H1 (cell line): ENCODE measurements around the gene SLC26A4. TPM values are rescaled to one million over a fixed set of nuclear protein-coding genes. Genes with fewer than 3 reads are reported as not detected.

Experiments used
- CTCF ChIA-PET: fragments of 300-600 bp; sonication (Branson Sonifier 250); formaldehyde crosslinking; loops from one replicate; lab custom pipeline; 2021; ENCODE audit not compliant: partially characterized antibody; lab: Charles Lee
- POLR2A ChIA-PET: fragments of 300-600 bp; sonication (Branson Sonifier 250); formaldehyde crosslinking; loops from one replicate; lab custom pipeline; 2021; ENCODE audit warnings: inconsistent platforms; ENCODE audit not compliant: partially characterized antibody; lab: Charles Lee
- DNase-seq, 2 experiments: peaks; one replicate each; pipeline versions ENCODE4 v3.0.0 to v3.0.0-alpha.2; 2010 to 2022; ENCODE audit warnings: low spot score in 2 of 2, low read depth in 1 of 2, mixed read lengths in 1 of 2
- FAIRE-seq: peaks from 2 replicates; lab custom pipeline; 2011; peaks lifted over from hg19 to GRCh38; lab: Jason Lieb, UNC
- H2AFZ ChIP-seq: 2 replicates; pipeline ENCODE4 v1.8.1; 2012; ENCODE audit warnings: low read length, inconsistent platforms
- H2AK5ac ChIP-seq: 2 replicates; pipeline ENCODE4 v1.6.1; 2013; ENCODE audit warnings: low read depth, low read length
- H2BK120ac ChIP-seq: replicated peaks from 2 replicates; pipeline ENCODE3; 2013; ENCODE audit warnings: low read depth, low read length, inconsistent platforms
- H2BK12ac ChIP-seq: 2 replicates; pipeline ENCODE4 v1.6.1; 2013; ENCODE audit warnings: low read depth, low read length
- H2BK15ac ChIP-seq: 2 replicates; pipeline ENCODE4 v1.6.1; 2013; ENCODE audit warnings: low read length
- H2BK20ac ChIP-seq: 2 replicates; pipeline ENCODE4 v1.6.1; 2013; ENCODE audit warnings: low read length
- H2BK5ac ChIP-seq: 2 replicates; pipeline ENCODE4 v1.6.1; 2013; ENCODE audit warnings: low read depth, low read length
- H3K14ac ChIP-seq: 2 replicates; pipeline ENCODE4 v1.6.1; 2013; ENCODE audit warnings: inconsistent platforms; ENCODE audit not compliant: insufficient read length
- H3K18ac ChIP-seq: 2 replicates; pipeline ENCODE4 v1.6.1; 2013; ENCODE audit warnings: low read length; ENCODE audit errors: extremely low read depth
- H3K23ac ChIP-seq: 2 replicates; pipeline ENCODE4 v1.6.1; 2013; ENCODE audit warnings: inconsistent platforms; ENCODE audit not compliant: insufficient read length
- H3K23me2 ChIP-seq: 2 replicates; pipeline ENCODE4 v1.6.1; 2013; ENCODE audit warnings: low read depth, low read length
- H3K27ac ChIP-seq: 2 replicates; pipeline ENCODE4 v1.6.1; 2011; ENCODE audit warnings: low read depth, low read length, inconsistent platforms
- H3K27me3 ChIP-seq, 4 experiments: replicated peaks in 1 of 4; 1 replicate in 1 of 4; 2 replicates in 3 of 4; pipeline versions ENCODE4 v1.6.1 to v1.8.1; 2011 to 2013; ENCODE audit warnings: low read length in 3 of 4, mild to moderate bottlenecking in 3 of 4, inconsistent platforms in 2 of 4, mixed read lengths in 2 of 4, moderate library complexity in 1 of 4; ENCODE audit not compliant: control insufficient read depth in 3 of 4, insufficient read depth in 3 of 4; ENCODE audit errors: extremely low read depth in 1 of 4
- H3K36me3 ChIP-seq, 4 experiments: 2 replicates each; pipeline versions ENCODE4 v1.6.1 to v1.8.1; 2011 to 2013; ENCODE audit warnings: mild to moderate bottlenecking in 4 of 4, low read length in 3 of 4, moderate library complexity in 2 of 4, control low read depth in 1 of 4, inconsistent platforms in 1 of 4; ENCODE audit not compliant: insufficient read depth in 4 of 4, control insufficient read depth in 2 of 4
- H3K4ac ChIP-seq: replicated peaks from 2 replicates; pipeline ENCODE3; 2013; ENCODE audit warnings: low read length, low read depth, mixed read lengths, inconsistent platforms; ENCODE audit not compliant: insufficient read length
- H3K4me1 ChIP-seq, 4 experiments: replicated peaks in 1 of 4; 1 replicate in 1 of 4; 2 replicates in 3 of 4; pipeline versions ENCODE4 v1.6.1 to v1.8.1; 2011 to 2013; ENCODE audit warnings: low read length in 3 of 4, inconsistent platforms in 2 of 4, mixed read lengths in 1 of 4; ENCODE audit not compliant: insufficient read depth in 4 of 4, control insufficient read depth in 3 of 4
- H3K4me2 ChIP-seq, 2 experiments: 2 replicates each; pipeline versions ENCODE4 v1.6.1 to v1.8.1; 2011 to 2013; ENCODE audit warnings: low read depth in 2 of 2, low read length in 2 of 2, control low read depth in 1 of 2, inconsistent platforms in 1 of 2, mild to moderate bottlenecking in 1 of 2; ENCODE audit not compliant: insufficient read depth in 1 of 2
- H3K4me3 ChIP-seq, 4 experiments: fragments of 200-600, 300-600 bp in 1 of 4; sonication (generic), shearing (Covaris generic), sonication (Bioruptor Twin) in 1 of 4; 2 replicates each; pipeline versions ENCODE4 v1.5.1 to v1.8.1; 2011 to 2016; ENCODE audit warnings: low read length in 4 of 4, low read depth in 3 of 4, control low read depth in 2 of 4, inconsistent platforms in 2 of 4, mild to moderate bottlenecking in 2 of 4, mixed read lengths in 1 of 4, moderate library complexity in 1 of 4; ENCODE audit not compliant: insufficient read depth in 2 of 4; ENCODE audit errors: extremely low read depth in 1 of 4
- H3K56ac ChIP-seq: replicated peaks from 2 replicates; pipeline ENCODE3; 2013; ENCODE audit warnings: low read depth, mild to moderate bottlenecking, mixed read lengths, low read length, inconsistent platforms; ENCODE audit not compliant: insufficient read length
- H3K79me1 ChIP-seq: 2 replicates; pipeline ENCODE4 v1.6.1; 2013; ENCODE audit warnings: low read depth, low read length, control low read depth
- H3K79me2 ChIP-seq, 2 experiments: 2 replicates each; pipeline versions ENCODE4 v1.6.1 to v1.8.1; 2012 to 2013; ENCODE audit warnings: low read length in 2 of 2, mild to moderate bottlenecking in 2 of 2, inconsistent platforms in 1 of 2; ENCODE audit not compliant: insufficient read depth in 2 of 2, control insufficient read depth in 1 of 2
- H3K9ac ChIP-seq, 4 experiments: replicated peaks in 1 of 4; 1 replicate in 1 of 4; 2 replicates in 3 of 4; pipeline versions ENCODE4 v1.6.1 to v1.8.1; 2011 to 2013; ENCODE audit warnings: low read depth in 3 of 4, low read length in 3 of 4, control low read depth in 2 of 4, mild to moderate bottlenecking in 2 of 4, moderate library complexity in 2 of 4, inconsistent platforms in 1 of 4; ENCODE audit errors: extremely low read depth in 1 of 4
- H3K9me3 ChIP-seq, 2 experiments: 2 replicates each; pipeline versions ENCODE4 v1.6.1 to v1.8.1; 2012 to 2013; ENCODE audit warnings: mild to moderate bottlenecking in 2 of 2, moderate library complexity in 2 of 2, control low read depth in 1 of 2, inconsistent platforms in 1 of 2, low read depth in 1 of 2, low read length in 1 of 2, mixed read lengths in 1 of 2; ENCODE audit not compliant: insufficient read depth in 2 of 2
- H4K20me1 ChIP-seq, 2 experiments: replicated peaks in 1 of 2; 2 replicates each; pipeline versions ENCODE3 to v1.8.1; 2011 to 2013; ENCODE audit warnings: inconsistent platforms in 2 of 2, low read length in 2 of 2, mild to moderate bottlenecking in 1 of 2; ENCODE audit not compliant: insufficient read depth in 2 of 2, control insufficient read depth in 1 of 2
- H4K5ac ChIP-seq: 2 replicates; pipeline ENCODE4 v1.6.1; 2013; ENCODE audit warnings: low read length, low read depth, mixed read lengths, inconsistent platforms; ENCODE audit not compliant: insufficient read length
- H4K8ac ChIP-seq: 2 replicates; pipeline ENCODE4 v1.8.0; 2013; ENCODE audit warnings: mild to moderate bottlenecking, moderate library complexity, low read length, inconsistent platforms; ENCODE audit not compliant: insufficient read depth; ENCODE audit errors: extremely low read depth
- H4K91ac ChIP-seq: replicated peaks from 2 replicates; pipeline ENCODE3; 2013; ENCODE audit warnings: low read length, mixed read lengths, inconsistent platforms; ENCODE audit not compliant: insufficient read length
- CHD1 ChIP-seq: IDR thresholded peaks from 2 replicates; pipeline ENCODE4 v1.6.1; 2012; ENCODE audit warnings: low read depth, low read length, improper control_type of control experiment
- GABPA ChIP-seq: IDR thresholded peaks from 2 replicates; pipeline ENCODE4 v1.6.1; 2011; ENCODE audit warnings: mild to moderate bottlenecking, low read length, moderate library complexity, borderline replicate concordance; ENCODE audit not compliant: insufficient read depth
- KDM1A ChIP-seq: fragments of 200-600, 300-600 bp; sonication (generic); IDR thresholded peaks from 2 replicates; pipeline ENCODE4 v1.7.1; 2016; ENCODE audit warnings: mild to moderate bottlenecking, low read length, borderline replicate concordance
- RBBP5 ChIP-seq: IDR thresholded peaks from 2 replicates; pipeline ENCODE4 v1.7.1; 2012; ENCODE audit warnings: low read depth, mild to moderate bottlenecking, inconsistent platforms, low read length, moderate library complexity, borderline replicate concordance
- RXRA ChIP-seq: IDR thresholded peaks from 2 replicates; pipeline ENCODE4 v1.6.1; 2011; ENCODE audit warnings: low read depth, mild to moderate bottlenecking, low read length, moderate library complexity; ENCODE audit not compliant: insufficient read depth
- SIN3A ChIP-seq, 2 experiments: IDR thresholded peaks in 1 of 2; conservative IDR thresholded peaks in 1 of 2; 2 replicates each; pipeline ENCODE4 v1.6.1; 2011 to 2012; ENCODE audit warnings: low read length in 2 of 2, improper control_type of control experiment in 1 of 2, low read depth in 1 of 2, mild to moderate bottlenecking in 1 of 2
- WGBS, 2 experiments: shearing (Covaris generic) in 1 of 2; methylation state at CpG; one replicate each; pipeline versions ENCODE4 v1.1.6 to v1.1.7; 2013 to 2015; ENCODE audit warnings: low lambda C conversion rate in 2 of 2, mixed read lengths in 2 of 2, inconsistent platforms in 1 of 2, low coverage in 1 of 2, missing lambda C conversion rate in 1 of 2; ENCODE audit not compliant: insufficient replicate concordance in 2 of 2, insufficient coverage in 1 of 2, insufficient read length in 1 of 2; ENCODE audit errors: extremely low coverage in 1 of 2, missing lambda C conversion rate in 1 of 2; 5-methylcytosine and 5-hydroxymethylcytosine counted together
- polyA plus RNA-seq, 7 experiments: library from polyadenylated mRNA; depleted of rRNA in 3 of 7; stranded (reverse) in 5 of 7; unstranded in 2 of 7; fragments of >200 nt in 5 of 7; fragments of 200-250 nt in 2 of 7; gene quantifications; 1 replicate in 5 of 7; 2 replicates in 1 of 7; 4 replicates in 1 of 7; pipeline versions ENCODE4 v1.2.1 to v1.2.3, GENCODE V29; 2011 to 2013; ENCODE audit warnings: missing spikeins in 2 of 7, mixed read lengths in 2 of 7
- total RNA-seq: library from RNA; stranded (reverse); fragmentation: NEBNext Ultra II Directional; extraction: Animal tissue kit (Norgen Biotek cat#: 25700); gene quantifications from 2 replicates; pipeline ENCODE4 v1.2.1, GENCODE V29; 2021

SLC26A4 gene
- total and polyA plus RNA-seq, 2 of the 8 experiments (the other 6 are each of a cell fraction or from before 2014, with no cell fraction given), result 0.11 to 0.35 TPM

DNA sequence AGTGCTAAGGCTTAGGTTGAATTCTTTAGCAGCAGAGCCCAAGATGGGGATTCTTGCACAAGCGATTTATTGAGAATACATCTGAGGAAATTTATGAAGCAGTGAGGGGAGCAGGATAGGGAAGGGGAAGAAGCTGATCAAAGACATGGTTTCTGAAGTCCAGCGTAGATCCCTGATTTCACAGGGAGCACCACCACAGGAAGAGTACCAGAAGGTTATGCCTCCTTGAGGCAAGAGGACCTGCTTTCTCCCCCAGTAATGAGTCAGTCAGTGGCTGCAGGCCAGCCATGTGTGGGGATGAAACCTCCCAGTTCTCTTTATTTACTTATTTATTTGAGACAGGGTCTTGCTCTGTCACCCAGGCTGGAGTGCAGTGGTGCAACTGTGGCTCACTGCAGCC, 48.3 kb downstream of the SLC26A4 start:
- Histone ChIP-seq H3K27me3 (no peaks in the 10 kb centered on the region), H2BK5ac (no peak overlapping the region), H2BK15ac (no peak overlapping the region), H3K79me2 (no peaks in the 10 kb centered on the region), H2BK120ac (no peak overlapping the region), H3K27ac (no peak overlapping the region), H3K9ac (no peak overlapping the region), H3K9me3 (no peaks in the 10 kb centered on the region), H3K18ac (no peak overlapping the region), H4K5ac (no peak overlapping the region), H3K4me2 (no peak overlapping the region), H3K4me1 (no peaks in the 10 kb centered on the region), H4K8ac (no peak overlapping the region), H3K23ac (no peak overlapping the region), H2AK5ac (no peak overlapping the region), H3K14ac (no peak overlapping the region), H3K36me3 (no peaks in the 10 kb centered on the region), H3K23me2 (no peaks in the 10 kb centered on the region), H4K20me1 (no peaks in the 10 kb centered on the region), H3K79me1 (no peaks in the 10 kb centered on the region), H2BK20ac (no peak overlapping the region), H3K56ac (no peak overlapping the region), H2AFZ (no peak overlapping the region), H4K91ac (no peak overlapping the region), H3K4me3 (no peak overlapping the region), H3K4ac (no peak overlapping the region), H2BK12ac (no peak overlapping the region)
- DNase-seq (no peak), FAIRE-seq (no peak)
- ChIA-PET CTCF (interaction anchor here (0.6 to 0.7 kb wide), 2 partner anchors 11 to 472 kb away, joined by 3 to 5 read pairs; no protein-coding TSS in a partner anchor), POLR2A (no interaction called here)
- WGBS, 2 experiments, result 94% methylated on average over 2 of the region's 2 CpGs; no CpG with 5 or more reads in 1 of the 2 experiments
- no peak for TF ChIP-seq GABPA
- TF ChIP-seq RXRA, result no peak
- TF ChIP-seq SIN3A (conservative IDR thresholded peaks at IDR 0.05 in 1 of 2, IDR thresholded peaks at IDR 0.05 in 1 of 2; ENCODE audit: low read depth in 1 of 2, low read length in 2 of 2), result no peak
- no peak for TF ChIP-seq KDM1A
- TF ChIP-seq CHD1, result no peak
- TF ChIP-seq RBBP5, result no peak
